Right ventricle myocardium superior (tissue), 1 donor: ENCODE results near the gene DROSHA. TPM values are rescaled to one million over a fixed set of nuclear protein-coding genes. Genes with fewer than 3 reads are reported as not detected.

Experiments used
- ATAC-seq: fragments of 200-7000 bp; cut with Tn5 transposase; one replicate; pipeline ENCODE4 v1.9.1; 2020; ENCODE audit warnings: mild to moderate bottlenecking; ENCODE audit not compliant: poor library complexity
- DNase-seq: peaks from one replicate; pipeline ENCODE4 v3.0.0-alpha.2; 2020
- intact Hi-C: fragments of 100-400 bp; cut with DNase I; formaldehyde crosslinking; loops from one replicate; pipeline ENCODE4 v1.11.2; 2022
- total RNA-seq: library from RNA; stranded (reverse); fragmentation: NEBNext Ultra II Directional; extraction: Animal tissue kit (Norgen Biotek cat#: 25700); gene quantifications from one replicate; pipeline ENCODE4 v1.2.1, GENCODE V29; 2021
- donor health status: DM: no; HTN: yes; CAD: no; lungs with severe emphysema.

DROSHA gene
- total RNA-seq, 1 donor from 2014 or later = 35.4 TPM

DNA sequence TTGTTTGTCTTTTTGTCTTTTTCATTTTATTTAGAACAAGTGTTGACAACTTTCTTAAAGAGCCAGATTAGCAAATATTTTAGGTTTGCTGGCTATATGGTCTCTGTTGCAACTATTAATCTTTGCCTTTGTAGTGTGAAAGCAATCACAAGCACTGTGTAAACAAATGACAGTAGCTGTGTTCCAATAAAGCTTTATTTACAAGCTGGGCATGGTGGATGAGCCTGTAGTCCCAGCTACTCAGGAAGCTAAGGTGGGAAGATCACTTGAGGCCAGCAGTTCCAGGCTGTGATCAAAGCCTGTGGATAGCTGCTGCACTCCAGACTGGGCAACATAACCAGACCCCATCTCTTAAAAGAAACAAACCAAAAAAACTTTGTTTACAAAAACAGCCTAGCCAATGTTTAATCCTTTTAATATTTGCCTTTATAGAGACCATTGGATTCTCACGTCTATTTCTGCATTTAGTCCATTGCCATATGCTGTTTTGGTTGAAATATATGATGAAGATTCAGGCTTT, 2.7 kb upstream of the DROSHA start:
- intact Hi-C loops = no loop called here
- no peak for ATAC-seq
- no peak for DNase-seq

DNA sequence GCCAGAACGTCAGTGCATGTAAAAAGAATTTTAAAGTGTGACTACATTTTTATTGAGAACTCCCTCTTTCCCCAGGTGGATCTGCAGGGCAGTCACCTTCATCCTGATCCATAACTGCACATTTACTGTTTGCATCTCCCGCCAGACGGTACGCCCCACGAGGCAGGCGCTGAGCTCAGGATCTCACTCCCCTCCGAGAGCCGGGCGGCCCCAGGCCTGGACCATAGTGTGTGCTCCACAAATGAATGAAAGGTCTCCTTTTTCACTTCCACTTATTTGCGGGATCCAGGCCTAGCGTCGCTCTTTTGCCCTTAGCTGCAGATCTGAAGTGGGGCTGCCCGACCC, 378 bp downstream of the DROSHA start:
- ATAC-seq = peak; percentile 53
- intact Hi-C loops = no loop called here
- peak; percentile 44 for DNase-seq

DNA sequence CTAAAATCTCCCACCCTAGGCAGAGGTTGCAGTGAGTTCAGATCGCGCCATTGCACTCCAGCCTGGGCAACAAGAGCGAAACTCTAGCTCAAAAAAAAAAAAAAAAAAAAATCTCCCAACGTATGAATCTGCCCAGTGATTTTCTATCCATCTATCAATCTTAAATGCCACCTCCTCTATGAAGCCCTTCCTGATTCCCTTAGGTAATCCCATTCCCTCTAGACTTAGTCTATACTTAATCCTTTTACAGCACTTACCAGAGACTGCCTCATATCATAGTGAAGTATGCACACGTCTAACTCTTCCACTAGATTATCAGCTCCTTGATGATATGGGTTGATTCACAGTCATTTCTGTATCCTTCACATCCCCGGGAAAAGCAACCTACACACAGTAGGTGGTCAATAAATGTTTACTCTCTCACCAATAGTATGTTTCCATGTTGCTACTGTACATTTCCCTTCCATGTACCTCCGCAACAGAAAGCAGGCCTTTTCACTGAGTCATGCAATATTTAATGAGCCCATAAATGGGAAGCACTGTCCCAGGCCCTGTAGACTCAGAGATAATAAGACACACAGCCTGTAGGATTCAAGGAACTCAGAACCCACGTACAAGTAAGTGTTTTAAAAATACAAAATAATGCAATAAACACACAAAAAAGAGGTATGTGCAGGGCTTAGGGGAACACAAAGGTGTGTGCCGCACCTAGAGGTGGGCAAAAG, 1.2 kb downstream of the DROSHA start:
- intact Hi-C loops = no loop called here
- no peak for DNase-seq
- ATAC-seq = no peak

DNA sequence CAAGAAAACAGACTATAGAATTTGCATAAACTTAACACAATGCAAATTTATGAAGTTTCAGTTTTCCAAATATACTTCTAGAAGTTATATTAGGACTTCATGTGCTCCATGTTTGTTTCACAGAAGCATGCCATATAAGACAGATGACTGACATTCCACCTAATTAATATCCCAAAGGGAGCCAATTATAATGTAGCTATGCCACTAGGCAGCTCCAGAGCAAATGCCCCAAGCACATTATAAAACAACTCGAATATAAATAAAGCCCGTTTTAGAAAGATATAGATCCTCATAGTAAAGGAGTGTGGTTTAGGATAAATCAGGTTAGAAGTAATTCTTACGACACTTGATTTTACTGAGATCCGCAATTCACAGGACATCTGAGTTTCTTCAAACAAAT, 8.9 kb downstream of the DROSHA start:
- no peak for ATAC-seq
- DNase-seq = no peak
- intact Hi-C loops = no loop called here

DNA sequence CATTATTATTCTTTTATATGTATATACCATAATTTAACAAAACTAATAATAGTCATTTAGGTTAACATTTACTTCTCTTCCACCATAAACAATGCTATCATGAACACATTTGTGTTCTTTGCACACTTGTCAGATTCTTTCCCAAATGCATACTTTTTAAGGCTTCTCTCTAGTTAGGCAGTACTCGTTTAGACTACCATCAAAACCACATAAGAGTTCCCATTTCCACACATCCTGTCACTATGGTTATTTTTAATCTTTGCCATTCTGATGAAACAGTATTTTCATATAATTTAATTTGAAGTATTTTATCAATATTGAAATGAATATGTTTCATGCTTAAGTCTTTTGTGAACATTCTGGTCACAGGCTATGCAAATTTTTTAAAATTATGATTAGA, 15.1 kb downstream of the DROSHA start:
- ATAC-seq (no peak), DNase-seq (no peak)
- intact Hi-C loops = no loop called here

DNA sequence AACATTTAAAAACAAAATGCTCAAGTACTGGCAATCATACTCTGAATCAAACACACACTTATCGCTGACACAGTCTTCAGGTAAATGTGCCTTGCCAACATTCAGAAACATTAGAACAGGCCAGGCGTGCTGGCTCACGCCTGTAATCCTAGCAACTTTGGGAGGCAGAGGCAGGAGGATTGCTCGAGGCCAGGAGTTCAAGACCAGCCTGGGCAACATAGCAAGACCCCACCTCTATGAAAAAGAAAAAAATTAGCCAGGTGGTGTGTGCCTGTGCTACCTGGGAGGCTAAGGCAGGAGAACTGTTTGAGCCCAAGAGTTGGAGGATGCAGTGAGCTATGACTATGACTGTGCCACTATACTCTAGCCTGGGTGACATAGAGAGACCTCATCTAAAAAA, 20.6 kb downstream of the DROSHA start:
- intact Hi-C loops = no loop called here
- DNase-seq (no peak), ATAC-seq (no peak)

DNA sequence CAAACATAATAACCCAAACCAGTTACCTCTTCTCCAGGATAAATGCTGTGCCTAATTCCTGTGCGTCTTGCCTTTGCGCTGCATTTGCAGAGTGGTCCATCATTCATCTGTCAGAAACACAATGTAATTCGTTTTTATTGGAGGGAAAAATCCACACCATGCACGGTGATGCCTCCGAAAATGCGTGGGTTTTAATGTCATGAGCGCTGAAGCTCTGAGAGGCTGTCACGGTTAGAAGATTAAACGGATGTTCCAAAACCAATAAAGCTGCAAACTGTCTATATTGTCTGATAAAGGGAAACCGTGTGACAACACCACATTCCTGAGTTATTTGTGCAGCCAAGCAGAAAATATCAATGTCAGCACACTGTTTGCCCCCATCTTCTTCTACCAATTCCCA, 27.4 kb downstream of the DROSHA start:
- ATAC-seq (no peak), DNase-seq (no peak)
- intact Hi-C loops = no loop called here

DNA sequence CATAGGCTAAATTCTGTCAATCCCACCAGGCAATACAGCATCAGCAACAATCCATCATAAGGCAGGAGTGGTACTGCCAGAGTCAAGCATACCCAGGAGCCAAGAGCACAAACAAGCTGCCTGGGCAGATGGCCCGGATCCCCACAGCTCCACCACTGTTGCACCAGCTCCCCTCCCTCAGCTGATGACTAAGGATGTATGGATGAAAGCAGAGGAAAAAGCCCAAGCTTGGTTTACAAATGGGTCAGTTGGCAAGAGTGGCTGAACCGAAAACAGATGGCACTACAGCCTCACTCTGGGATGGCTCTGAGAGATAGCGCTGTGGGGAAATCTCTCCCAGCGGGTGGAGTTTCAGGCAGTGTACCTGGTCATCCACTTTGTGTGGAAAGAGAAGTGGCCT, 29.4 kb downstream of the DROSHA start:
- DNase-seq = no peak
- no peak for ATAC-seq
- intact Hi-C loops = no loop called here

DNA sequence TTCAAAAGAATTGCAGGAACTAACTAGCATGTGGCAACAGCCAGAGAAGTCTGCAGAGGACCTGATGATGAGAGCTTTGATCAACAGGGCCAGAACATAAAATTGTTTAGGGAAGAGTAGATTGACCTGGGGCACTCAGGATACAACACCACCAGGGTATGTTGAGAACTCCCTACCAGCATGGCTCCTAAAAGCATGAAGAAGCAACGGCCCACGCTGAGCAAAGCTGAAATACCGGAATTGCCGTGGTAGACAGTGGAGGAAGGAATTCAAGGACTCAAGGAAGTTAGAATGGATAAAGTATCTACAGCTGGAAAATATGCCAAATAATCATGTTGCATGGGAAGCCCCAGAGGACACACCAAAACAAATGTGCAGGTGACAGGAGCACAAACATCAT, 31.6 kb downstream of the DROSHA start:
- intact Hi-C loops = no loop called here
- no peak for ATAC-seq
- DNase-seq = no peak

DNA sequence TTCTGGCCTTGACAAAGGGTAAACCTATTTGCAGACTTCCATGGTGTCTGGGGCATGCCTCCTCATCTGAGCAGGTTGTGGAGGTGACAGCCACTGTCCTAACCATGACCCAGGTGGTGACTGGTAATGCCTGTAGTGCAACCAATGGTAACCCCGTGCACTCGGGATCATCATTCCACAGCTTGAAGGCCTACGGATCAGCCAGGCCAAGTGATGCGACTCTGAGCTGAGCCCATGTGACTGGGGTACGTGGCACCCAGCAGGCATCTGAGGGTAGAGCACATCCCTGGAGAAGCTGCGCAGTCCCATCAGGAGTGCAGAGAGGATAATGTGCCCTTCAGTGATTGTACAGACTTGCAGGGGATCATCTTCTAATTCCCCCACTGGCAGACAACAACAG, 35.0 kb downstream of the DROSHA start:
- DNase-seq = no peak
- intact Hi-C loops = no loop called here
- ATAC-seq = no peak

DNA sequence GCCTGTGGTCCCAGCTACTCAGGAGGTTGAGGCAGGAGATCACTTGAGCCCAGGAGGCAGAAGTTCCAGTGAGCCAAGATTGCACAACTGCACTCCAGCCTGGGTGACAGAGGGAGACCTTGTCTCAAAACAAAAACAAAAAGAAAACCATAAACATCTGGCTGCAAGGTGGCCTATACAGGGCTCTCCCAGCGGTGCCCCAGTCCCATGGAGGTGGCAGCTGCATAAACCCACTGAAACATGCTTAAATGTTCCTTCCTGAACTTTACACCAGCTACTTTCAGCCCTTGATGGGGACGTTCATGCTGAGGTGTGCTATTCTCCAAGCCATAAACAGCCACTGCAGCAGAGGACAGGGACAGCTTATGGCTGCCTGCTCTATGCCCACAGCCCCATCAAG, 35.6 kb downstream of the DROSHA start:
- DNase-seq (no peak), ATAC-seq (no peak)
- intact Hi-C loops = no loop called here

DNA sequence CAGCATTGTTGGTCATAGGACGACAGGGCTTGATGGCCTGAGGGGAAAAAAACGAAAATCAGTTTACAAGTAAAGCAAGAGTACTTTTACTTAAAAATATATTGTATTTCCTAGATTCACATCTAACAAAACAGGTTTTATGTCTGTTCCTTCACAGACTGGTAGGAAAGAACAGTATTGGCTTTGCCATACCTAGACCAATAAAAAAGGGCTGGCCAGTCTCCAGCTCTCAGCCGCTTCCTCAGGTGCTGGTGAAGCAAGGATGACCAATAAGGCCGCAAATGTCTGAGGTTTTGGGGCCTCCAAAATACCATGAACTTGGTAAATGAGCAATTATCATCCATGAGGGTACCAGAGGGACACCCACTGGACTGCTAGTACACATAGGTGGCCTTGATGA, 36.6 kb downstream of the DROSHA start:
- intact Hi-C loops = no loop called here
- DNase-seq (no peak), ATAC-seq (no peak)

DNA sequence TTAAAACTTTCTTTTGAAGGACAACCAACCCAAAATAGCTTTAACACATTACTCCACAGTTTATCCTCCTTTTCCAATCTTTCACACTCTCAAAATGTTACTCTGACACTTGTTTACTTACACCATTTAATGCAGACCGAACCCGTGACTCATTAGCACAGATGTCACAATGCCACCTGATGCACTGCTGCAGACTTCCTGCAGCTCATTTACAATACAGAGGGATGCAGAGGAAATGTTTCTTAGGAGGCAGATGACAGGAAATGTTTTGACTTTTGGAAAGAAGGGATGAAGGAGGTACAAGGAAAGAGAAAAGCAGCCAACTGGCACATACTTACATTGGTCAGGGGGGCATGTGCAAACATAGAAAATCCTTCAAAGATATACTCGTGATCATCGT, 39.0 kb downstream of the DROSHA start:
- ATAC-seq (no peak), DNase-seq (no peak)
- intact Hi-C loops = no loop called here

DNA sequence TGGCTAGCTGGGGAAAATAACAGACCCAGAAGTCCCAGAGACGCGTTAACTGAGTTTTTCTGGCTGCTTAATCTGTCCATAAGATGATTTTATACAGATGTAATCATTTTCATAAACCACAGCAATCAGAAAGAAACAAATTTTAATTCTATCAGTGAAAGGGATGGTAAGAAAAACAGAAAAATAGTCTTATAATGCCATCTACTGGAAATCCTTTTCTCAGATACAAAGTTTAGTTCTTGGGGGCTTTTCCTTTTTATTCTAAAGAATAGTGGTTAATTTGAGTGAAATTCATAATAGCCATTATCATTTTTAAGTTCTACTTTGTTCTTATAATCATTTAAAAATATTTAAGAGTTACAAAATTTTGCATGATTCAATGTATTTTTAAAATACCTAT, 44.4 kb downstream of the DROSHA start:
- ATAC-seq (no peak), DNase-seq (no peak)

DNA sequence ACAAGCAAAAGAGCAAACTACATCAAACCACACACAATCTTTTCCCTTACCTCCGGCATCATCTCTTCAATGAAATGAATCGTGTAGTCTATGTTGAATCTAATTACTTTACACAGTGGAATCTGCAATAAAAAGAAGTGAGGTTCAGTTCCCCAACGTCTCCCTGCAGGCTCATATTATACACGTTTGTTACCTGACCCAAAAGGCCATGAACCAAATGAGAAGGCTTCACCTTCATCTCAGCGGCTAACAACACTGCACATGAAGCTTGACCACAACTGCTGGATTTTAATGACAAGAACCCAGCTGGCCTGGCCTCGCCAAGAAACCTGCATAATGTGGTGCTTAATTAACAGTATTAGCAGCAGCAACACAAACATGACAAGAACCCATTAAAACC, 45.5 kb downstream of the DROSHA start:
- ATAC-seq (no peak), DNase-seq (no peak)
- intact Hi-C loops = no loop called here

More for the DNA sequence above, 44.4 kb downstream of the DROSHA start:
- intact Hi-C loops = no loop called here

DNA sequence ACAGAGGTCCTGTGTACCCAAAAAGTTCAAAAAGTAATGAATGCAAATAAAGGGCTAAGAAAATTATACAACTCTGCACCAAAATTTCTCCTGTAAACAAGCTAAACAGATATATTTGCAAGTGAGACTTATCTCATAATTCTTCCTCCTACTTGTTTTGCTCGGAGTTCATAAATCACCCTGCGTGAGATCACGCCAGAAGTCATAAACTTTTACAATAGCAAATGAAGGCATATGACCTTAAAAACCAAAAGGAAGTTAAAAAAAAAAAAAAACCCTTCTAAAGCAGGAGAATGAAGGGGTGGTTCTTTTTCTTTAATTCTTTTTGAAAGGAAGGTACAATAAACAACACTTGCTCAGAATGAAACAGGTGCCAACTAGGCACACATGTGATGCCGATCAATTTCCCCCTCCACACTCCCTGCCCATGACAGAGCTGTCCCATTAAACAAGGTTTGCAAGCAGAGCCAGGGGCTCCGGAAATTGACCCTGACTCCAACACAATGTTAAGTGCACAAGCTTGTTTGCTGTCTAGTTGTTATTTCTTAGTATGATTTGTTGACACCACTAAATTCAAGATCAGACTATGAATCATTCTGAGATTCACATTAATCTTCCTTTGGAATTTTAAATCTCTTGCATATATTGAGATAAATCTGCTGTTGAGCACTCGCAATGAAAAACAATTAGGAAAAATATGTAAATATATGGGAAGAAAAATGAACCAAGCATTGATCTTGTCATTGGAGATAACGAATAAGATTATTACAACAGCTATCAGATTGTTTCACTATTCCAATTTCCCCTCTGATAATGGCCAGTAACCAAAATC, 46.3 kb downstream of the DROSHA start:
- intact Hi-C loops = no loop called here

DNA sequence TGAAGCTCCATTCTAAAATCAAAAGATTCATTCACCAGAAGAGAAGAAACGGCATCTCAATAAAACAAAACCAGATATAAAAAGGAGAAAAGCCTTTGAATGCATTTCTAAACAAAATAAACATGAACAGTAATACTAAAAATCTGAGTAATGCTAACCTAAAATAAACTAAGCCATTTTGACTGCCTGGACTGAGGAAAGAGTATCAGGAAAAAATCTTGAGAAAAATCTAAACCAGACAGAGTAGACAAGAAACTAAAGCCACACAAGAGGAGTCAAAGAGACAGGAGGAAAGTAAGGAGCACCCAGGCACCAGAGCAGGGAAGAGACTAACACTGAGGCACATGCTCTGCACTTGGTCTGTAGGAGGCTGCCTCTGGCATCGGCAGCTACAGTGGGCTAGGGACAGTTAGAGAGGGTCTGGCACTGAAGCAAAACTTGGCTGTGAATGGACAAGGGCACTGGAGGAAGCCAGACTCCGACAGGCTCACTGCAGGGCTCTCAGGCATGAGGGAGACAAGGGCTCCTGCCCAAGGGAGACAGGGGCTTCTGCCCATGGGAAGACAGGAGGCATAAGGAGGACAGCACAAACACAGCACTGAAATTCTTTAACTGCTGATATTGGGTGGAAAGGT, 50.2 kb downstream of the DROSHA start:
- intact Hi-C loops = no loop called here
- no peak for ATAC-seq

More for the DNA sequence above, 46.3 kb downstream of the DROSHA start:
- no peak for ATAC-seq
- no peak for DNase-seq

DNA sequence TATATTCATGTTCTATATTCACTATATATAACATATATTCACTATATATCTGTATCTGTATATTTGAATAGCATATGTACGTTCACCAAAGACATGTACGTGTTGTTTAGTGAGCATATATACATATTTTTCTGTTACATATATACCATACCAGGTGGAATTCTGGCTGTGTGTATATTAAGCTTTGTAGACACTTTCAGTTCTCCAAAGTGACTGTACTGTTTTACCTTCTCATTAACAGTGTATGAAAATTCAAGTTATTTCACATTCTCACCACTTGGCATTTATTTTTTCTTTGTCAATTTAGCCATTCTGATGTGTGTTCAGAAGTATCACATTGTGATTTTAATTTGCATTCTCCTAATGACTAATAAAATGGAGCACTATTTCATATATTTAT, 52.2 kb downstream of the DROSHA start:
- intact Hi-C loops = no loop called here
- ATAC-seq = no peak
- no peak for DNase-seq

More for the DNA sequence above, 50.2 kb downstream of the DROSHA start:
- no peak for DNase-seq

DNA sequence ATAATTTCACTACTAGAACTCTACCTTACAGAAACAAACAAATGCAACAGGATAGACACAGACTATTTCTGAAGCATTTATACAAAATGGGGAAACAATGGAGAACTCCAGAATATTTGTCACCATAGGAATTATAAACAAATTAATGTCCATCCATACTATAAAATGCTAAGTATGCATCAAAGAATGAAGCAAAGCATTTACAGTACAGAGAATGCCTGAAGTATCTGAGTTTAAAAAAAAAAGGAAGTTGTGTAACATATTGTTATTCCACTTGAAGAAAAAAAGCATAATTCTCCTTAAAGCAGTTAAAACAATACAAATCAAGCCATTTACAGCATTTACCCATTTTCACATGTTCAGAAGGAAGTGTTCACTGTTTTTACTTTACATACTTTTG, 53.0 kb downstream of the DROSHA start:
- no peak for ATAC-seq
- DNase-seq = no peak
- intact Hi-C loops = no loop called here

DNA sequence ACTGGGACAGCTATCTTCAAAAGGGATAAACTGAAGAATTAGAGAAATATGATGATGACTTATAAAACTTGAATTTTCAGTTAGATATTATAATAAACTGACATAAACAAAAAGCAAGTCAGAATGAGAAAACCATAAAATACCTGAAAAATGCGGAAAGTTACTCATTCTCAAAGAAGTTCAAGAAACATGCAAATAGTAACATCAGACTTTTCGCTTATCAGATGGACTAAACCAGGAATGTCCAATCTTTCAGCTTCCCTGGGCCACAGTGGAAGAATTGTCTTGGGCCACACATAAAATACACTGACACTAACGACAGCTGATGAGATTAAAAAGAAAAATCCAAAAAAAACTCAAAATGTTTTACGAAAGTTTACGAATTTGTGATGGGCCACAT, 53.9 kb downstream of the DROSHA start:
- no peak for ATAC-seq
- no peak for DNase-seq
- intact Hi-C loops = no loop called here
